ENCODE results near the gene LPCAT4. TPM values are rescaled to one million over a fixed set of nuclear protein-coding genes. Genes with fewer than 3 reads are reported as not detected.

Gene LPCAT4
- total RNA-seq, 4 donors from 2014 or later, result 52.8 to 268 (median 108) TPM

DNA sequence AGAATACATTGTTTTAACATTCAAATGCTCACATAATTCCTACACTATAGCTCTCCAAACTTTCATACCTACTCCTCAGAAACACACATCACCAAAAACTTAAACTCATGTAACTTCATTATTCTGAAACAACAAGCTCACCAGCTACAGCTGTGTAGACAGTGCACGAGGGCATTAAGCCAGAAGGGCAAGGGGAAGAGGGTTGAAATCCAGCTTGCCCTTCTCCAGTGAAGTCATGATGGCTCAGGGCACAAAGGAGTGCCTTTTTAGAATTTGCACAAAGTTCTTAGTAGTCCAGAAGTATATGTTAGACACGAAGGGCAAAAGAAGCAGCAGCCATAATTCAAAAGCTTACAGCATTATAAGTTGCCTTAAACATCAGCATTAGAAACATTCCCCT is 38.0 kb downstream of the LPCAT4 start:
- DNase-seq, result no peak

DNA sequence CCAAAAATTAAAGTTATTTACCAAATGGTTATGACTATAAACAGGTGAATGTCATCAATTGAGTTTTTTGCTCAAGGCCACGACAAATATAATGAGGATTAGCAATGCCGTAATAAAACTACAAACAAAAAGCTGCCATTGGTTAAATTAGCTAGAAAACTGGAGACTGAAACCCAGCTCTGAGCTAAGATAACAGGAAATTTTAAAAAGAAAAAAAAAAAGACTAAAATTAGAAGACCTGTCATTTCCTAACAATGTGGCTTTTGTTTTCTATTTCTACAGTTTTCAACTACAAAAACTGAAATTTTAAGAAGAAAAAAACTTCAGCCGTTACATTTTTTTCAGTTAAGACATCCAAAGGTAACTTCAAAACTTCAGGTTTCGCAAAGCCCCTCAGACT is 39.1 kb downstream of the LPCAT4 start:
- Histone ChIP-seq H3K4me3 (no peak overlapping the region), H3K27me3 (no peaks in the 10 kb centered on the region), H3K4me1 (peaks cover 0 to 4% (median 0%) of the 10 kb centered on the region in 4 donors), H3K27ac (peak overlapping the region in 1 of 4 donors; percentile 50), H3K36me3 (no peaks in the 10 kb centered on the region), H3K9me3 (no peaks in the 10 kb centered on the region)
- DNase-seq, result no peak
- TF ChIP-seq POLR2A (IDR thresholded peaks at IDR 0.05), result no peak
- TF ChIP-seq, protein P1, sequence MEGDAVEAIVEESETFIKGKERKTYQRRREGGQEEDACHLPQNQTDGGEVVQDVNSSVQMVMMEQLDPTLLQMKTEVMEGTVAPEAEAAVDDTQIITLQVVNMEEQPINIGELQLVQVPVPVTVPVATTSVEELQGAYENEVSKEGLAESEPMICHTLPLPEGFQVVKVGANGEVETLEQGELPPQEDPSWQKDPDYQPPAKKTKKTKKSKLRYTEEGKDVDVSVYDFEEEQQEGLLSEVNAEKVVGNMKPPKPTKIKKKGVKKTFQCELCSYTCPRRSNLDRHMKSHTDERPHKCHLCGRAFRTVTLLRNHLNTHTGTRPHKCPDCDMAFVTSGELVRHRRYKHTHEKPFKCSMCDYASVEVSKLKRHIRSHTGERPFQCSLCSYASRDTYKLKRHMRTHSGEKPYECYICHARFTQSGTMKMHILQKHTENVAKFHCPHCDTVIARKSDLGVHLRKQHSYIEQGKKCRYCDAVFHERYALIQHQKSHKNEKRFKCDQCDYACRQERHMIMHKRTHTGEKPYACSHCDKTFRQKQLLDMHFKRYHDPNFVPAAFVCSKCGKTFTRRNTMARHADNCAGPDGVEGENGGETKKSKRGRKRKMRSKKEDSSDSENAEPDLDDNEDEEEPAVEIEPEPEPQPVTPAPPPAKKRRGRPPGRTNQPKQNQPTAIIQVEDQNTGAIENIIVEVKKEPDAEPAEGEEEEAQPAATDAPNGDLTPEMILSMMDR (IDR thresholded peaks at IDR 0.05), result no peak

More for the DNA sequence above, 38.0 kb downstream of the LPCAT4 start:
- H3K27ac ChIP-seq, result peak overlapping the region in 1 of 4 donors; percentile 50
- H3K27me3 ChIP-seq, result no peaks in the 10 kb centered on the region
- no peaks in the 10 kb centered on the region for H3K9me3 ChIP-seq
- no peak for TF ChIP-seq POLR2A (IDR thresholded peaks at IDR 0.05)
- TF ChIP-seq, protein P1 (IDR thresholded peaks at IDR 0.05), result no peak
- H3K36me3 ChIP-seq, result no peaks in the 10 kb centered on the region
- H3K4me3 ChIP-seq, result no peak overlapping the region
- peaks cover 0 to 4% (median 0%) of the 10 kb centered on the region in 4 donors for H3K4me1 ChIP-seq

DNA sequence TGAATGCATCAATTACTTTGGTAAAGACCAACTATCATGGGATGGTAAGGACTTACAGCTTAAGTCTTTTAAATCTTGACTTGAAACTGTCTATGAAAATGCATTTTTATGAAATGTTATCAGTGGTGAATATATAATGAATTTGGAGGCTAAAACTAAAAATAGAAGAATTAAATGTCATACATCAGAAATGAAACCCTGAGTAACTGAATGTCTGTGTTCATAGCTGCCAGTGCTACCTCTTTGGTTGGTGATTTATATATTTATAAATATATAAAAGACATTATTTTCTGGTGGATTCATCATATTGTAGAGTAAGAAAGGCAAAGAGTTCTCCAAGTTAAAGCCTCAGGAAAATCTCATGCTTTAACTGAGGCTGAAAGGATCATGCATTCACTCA is 41.6 kb downstream of the LPCAT4 start:
- TF ChIP-seq, protein P1 (IDR thresholded peaks at IDR 0.05), result no peak
- no peak for TF ChIP-seq POLR2A (IDR thresholded peaks at IDR 0.05)
- H3K9me3 ChIP-seq, result no peaks in the 10 kb centered on the region
- H3K27me3 ChIP-seq, result no peaks in the 10 kb centered on the region
- H3K4me1 ChIP-seq, result peaks cover 0 to 4% (median 0%) of the 10 kb centered on the region in 4 donors
- no peak overlapping the region for H3K4me3 ChIP-seq
- DNase-seq, result no peak
- no peaks in the 10 kb centered on the region for H3K36me3 ChIP-seq
- no peak overlapping the region for H3K27ac ChIP-seq

DNA sequence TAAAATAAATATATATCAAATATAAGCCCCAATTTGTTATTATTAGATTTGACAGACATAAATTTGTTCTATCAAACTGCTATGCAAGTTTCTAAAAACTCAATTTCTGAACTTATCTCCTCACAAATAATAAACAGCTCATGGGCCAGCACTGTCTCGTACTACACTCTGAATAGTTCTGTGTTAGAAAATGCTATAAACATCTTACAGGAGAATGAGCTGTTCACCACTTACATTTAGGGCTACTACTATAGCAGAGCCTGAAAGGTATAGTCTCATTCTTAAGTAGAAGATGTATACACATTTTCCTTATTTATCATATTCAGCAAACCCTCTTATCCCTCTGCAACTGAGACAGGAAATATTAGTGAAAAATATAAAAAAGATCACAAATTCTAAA is 42.1 kb downstream of the LPCAT4 start:
- no peak overlapping the region for H3K27ac ChIP-seq
- no peaks in the 10 kb centered on the region for H3K9me3 ChIP-seq
- no peak for DNase-seq
- H3K4me3 ChIP-seq, result no peak overlapping the region
- no peaks in the 10 kb centered on the region for H3K27me3 ChIP-seq
- H3K4me1 ChIP-seq, result peaks cover 0 to 1% (median 0%) of the 10 kb centered on the region in 4 donors
- no peaks in the 10 kb centered on the region for H3K36me3 ChIP-seq
- no peak for TF ChIP-seq POLR2A (IDR thresholded peaks at IDR 0.05)
- TF ChIP-seq, protein P1 (IDR thresholded peaks at IDR 0.05), result no peak

DNA sequence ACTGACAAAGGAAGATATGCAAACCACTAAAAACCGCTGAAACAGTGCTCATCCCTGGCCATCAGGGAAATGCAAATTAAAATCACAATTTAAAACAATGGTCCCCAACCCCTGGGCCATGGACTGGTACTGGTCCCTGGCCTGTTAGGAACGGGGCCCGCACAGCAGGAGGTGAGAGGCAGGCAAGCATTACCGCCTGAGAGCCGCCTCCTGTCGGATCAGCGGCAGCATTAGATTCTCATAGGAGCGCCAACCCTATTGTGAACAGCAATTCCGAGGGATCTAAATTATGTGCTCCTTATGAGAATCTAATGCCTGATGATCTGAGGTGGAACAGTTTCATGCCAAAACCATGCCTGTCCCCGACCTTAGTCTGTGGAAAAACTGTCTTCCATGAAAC is 43.8 kb downstream of the LPCAT4 start:
- H3K36me3 ChIP-seq, result no peaks in the 10 kb centered on the region
- no peaks in the 10 kb centered on the region for H3K4me1 ChIP-seq
- no peak overlapping the region for H3K27ac ChIP-seq
- no peak overlapping the region for H3K4me3 ChIP-seq
- H3K9me3 ChIP-seq, result no peaks in the 10 kb centered on the region
- no peaks in the 10 kb centered on the region for H3K27me3 ChIP-seq
- no peak for TF ChIP-seq POLR2A (IDR thresholded peaks at IDR 0.05)
- no peak for DNase-seq

DNA sequence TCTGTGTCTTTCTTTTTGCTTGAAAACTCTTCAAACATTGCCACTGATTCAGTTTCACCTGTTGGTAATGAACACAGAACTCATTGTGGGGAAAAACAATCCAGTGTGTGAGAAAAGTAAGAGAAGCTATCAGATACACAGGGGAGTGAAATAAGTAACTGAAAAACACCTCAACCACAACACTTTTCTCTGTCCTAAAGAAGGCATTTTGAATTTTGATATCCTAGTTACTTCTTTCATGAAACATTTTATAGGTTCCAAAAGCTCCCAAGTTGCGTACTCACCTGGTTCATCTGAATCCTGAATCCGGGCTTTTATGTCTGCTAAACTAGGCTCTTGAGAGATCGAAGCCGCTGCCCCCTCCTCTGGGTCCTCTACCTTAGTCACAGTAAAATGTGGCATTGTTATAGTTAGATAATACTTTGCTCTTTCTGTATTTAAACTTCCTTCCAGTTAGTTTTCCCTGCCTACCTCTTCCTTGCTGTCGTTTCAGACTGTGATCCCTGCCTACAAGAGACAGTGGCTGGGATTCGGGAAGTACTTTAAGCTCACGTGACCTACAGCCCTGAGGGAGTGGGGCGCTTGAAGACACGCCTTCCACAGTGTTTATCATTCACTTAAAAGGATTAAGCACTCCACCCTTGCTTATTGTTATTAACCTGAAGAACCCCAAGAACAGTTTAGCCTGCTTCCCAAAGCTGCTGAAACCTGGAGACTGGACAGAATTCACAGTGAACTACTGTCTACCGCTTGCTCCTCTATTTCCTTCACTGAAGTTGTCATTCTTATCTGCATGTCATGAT is 48.5 kb downstream of the LPCAT4 start:
- TF ChIP-seq POLR2A (IDR thresholded peaks at IDR 0.05), result peak; percentile 85 to 91
- TF ChIP-seq, protein P1 (IDR thresholded peaks at IDR 0.05), result no peak
- H3K4me3 ChIP-seq, result peak overlapping the region; percentile 30 to 59 (median 46)

More for the DNA sequence above, 48.5 kb downstream of the LPCAT4 start:
- Histone ChIP-seq H3K27ac (peak overlapping the region; percentile 57 to 68 (median 62)), H3K9me3 (no peaks in the 10 kb centered on the region), H3K4me1 (peaks cover 0 to 18% (median 0%) of the 10 kb centered on the region in 4 donors), H3K27me3 (no peaks in the 10 kb centered on the region), H3K36me3 (no peaks in the 10 kb centered on the region)
- DNase-seq, result peak; percentile 58 to 92 (median 60)

Measured in Peyer's patch (tissue), 4 donors.